ENCODE data around the gene CCNL1.

The CCNL1 gene

DNA sequence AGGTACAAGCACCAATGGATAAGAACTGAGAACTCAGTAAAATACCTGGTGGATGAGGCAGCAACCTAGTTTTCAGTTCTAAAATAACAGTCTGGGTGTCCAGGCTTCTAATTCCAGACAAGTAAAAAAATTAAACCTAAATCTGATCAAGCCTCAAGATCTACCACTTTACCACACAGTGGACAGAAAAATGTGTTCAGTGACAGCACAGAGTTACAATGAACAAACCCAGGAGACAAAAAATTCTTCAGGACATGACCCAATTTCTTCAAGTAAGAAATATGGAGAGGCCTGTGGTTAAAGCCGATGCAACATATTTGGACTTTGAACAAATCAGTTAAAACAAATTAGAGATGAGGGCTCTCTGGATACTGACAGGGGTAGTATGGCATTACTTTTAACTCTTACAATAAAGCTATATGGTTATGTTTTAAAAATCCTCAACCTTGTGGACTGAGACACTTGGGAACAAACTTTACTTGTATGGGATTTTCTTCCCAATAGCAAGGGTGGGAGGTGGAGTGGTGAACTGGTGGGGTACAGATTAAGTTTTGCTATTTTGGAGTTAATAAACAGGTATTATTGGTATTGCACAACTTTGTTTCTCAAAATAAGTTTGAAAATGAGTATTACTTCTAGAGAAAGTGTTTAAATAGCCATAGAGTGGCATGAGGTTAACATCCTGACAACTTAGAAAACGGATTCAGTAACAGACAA lies 14.2 kb downstream of the CCNL1 start:
- no peak for DNase-seq

DNA sequence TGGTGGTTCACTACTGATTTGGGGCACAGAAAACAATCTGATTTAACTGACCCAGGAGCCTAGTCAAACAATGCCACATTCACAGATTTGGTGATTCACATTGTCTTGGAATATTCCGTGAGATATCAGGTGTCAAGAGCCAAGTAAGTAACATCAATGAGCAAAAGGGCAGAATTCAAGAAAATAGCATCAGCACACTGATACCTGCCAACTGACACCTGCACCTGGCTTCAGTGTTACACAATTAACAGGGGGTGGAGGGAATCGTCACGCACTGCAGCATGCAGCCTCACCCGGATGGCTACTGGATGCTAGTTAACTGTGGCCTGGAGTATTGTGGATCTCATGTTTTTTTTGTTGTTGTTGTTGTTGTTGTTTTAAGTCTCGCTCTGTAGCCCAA lies 17.6 kb downstream of the CCNL1 start:
- no peak for DNase-seq

DNA sequence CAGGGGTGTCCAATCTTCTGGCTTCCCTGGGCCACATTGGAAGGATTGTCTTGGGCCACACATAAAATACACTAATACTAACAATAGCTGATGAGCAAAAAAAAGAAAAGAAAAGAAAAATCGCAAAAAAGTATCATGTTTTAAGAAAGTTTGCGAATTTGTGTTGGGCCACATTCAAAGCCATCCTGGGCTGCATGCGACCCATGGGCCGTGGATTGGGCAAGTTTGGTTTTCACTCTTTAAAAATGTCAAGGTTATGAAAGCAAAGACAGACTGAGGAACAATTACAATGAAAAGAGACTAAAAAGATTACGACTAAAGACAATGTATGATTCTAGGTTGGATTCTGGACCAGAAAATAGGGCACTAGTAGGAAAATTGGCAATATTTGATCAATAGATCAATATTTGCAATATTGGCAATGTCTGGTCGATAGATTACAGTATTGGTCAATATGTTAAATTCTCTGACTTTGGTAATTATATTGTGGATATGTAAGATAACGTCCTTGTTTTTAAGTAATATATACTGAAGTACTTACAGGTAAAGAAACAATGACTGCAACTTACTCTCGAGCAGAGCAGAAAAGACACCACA lies 19.9 kb downstream of the CCNL1 start:
- DNase-seq, result no peak

DNA sequence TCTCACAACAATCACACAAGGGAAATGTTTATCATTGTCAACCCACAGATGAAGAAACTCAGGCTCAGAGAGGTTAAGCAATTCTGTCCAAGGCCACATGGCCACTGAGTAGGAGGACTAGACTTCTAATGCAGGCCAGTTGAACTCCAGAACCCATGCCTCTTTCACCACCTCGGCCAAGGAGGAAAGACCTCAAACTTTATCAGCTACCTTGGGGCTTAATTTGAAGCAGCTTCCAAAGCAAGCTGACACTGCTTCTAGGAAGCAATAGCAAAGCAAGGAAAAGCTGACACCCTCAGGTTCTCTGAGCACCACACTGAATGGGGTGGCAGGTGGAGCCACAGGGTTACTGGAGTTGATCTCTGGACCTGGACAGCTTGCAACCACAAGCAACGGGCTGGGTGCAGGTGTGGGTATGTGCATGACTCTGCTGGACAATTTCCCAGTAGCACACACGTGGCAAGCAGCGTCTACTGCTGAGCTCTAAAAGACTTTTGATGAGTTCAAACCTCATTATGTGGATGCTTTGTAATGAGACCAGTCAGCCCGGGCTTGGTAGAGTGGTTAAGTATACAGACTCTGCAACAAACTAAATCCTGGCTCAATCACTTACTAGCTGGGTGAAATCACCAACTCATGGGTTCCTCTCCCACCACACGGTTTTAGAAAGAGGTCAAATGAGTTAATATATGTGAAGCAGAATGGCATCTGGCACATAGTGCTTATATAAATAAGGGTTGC lies 23.1 kb downstream of the CCNL1 start:
- DNase-seq, result no peak

DNA sequence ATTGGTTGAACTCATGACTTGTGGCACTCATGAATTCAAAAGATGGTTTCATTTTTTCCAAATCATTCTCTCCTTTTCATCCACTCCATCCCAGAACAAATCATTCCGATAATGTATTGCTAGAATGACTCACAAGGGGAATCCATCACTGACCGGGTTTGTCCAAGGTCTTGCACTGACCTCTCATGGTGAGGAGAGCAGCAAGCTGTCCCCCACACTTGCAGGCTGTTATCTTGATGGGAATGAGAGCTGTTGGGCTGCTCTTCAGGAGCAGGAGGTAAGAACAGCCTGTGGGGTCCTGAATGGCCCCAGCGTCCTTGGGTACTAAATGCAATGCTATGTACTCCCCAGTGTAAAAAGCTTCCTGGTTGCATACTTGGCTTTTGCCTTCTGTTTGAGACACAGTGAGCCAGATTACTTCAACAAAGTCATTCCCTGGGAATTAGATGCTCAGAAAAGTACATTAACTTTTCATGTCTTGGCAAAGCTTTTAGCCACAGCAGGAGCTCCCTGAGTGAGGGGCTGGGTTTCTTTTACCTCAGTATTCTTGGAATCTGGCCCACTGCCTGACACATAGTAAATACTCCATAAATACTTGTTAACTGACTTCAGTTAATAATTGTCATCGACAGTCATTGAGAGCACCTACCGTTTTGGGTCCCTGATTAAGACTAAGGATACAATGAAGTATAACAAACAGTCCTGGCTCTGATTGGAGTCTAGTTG lies 24.1 kb downstream of the CCNL1 start:
- no peak for DNase-seq

DNA sequence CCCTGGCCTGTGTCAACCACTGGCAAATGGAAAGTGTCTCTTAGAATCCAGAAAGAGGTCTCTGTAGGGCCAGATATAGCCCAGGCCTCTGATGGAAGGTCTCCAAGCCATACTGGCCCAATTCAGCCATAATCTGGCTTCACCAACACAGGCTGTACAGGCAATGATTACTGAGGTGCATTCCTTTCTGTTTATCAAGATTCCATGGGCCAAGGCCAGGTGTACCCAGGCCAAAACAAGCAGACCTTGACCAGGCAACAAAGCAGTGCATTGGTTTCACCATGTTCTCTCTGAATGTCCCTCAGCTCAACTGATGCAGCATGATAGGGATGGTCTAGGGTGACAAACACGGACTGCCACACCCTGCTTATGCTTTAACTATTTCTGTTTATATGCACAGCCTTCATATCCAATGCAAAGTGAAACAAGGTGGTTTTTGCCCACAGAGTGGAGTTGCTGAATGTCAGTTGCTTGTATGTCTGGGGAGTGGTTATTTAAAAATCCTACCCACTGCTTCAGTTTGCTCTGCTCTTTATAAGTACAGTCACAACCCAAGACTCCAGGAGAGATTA lies 25.2 kb downstream of the CCNL1 start:
- no peak for DNase-seq

DNA sequence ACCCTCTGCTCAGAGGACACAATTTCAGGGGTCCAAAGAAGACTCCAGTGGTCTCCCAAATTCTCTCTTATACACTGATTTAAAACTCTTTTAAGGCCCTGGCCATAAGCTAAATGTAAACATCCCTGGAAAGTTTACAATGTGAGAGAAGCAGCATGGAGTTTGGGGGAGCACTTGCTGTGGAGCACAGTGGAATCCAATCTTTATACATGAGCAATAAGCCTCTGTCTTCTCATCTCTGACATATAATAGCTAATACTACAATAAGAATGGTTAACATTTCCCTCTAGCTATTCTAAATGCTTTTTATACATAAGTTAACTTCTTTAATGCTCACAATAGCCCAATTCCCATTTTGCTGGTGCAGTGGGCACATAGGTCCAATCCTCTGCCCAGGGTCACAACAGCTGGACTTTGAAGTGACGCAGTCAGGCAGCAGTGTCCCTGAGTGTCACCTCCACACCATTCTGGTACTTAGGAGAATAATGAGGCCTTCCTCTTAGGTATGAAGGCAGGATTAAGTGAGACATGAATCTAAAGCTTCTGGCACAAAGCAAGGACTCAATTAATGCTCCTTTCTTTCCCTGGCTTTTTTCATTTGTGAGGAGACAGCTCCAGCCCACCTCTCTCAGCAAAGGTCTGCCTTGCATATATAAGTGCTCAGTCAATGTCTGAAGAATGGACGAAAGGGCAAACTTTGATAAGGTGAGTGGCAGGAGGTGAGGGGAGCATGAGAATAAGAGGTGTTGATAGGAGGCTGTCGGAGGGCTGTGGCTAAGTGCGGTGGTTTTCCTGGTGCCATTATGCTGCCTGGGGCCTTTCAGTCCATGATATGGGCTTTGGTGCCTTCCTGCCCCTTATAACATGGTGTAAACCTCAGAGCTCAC lies 26.3 kb downstream of the CCNL1 start:
- DNase-seq, result no peak

DNA sequence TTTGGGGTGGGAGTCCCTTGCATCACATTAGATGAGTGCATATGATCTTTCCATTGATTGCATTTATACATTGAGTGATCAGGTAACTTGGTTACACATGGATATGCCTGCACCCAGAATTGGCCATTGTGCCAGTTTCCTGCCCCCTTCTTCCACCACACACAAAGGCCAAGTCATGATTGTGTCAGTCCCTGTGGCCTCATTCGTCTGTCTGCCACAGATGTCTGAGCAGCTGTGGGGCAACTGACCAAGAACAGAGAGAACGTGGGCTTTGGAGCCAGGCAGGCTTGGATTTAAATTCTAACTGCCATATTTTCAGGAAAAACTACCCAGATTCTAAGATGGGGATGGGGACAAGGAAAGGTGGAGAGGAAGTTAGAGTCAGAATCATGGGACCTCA lies 27.0 kb downstream of the CCNL1 start:
- DNase-seq, result no peak

DNA sequence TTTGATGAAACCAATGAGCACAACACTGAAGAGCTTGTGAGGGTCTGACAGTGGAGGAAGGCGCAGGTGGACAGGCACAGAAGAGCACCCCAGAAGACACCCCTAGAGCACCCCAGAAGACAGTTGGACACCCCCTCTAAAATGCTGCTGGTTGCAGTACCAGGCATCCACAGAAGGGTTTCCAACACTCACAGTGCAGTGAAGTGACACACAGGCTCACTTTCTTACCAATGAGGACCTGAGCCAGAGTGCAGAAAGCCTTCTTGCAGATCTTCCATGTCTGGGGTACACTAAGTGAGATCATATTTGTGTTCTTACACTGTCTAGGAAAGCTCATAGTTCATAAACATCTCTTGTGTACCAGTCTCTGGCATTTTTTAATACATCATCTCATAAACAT lies 27.6 kb downstream of the CCNL1 start:
- no peak for DNase-seq

DNA sequence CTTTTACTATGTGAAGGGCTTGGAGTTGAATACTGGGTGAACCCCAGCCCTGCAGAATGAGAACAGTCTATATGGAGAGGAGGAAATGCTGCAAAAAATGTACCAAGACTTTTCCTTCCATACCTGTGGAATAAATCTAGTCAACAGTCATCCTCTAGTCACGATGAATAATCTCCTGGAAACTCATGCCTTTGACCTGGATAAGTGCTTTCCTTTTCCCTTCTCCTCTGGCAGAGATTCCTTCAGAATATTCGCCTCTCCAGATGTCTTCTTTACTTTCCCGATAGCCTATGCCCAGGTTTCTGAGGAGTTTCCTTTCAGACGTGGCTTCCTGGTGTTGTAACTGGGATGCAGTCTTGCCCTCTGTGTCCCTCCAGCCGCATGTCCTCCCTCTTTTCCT lies 28.1 kb downstream of the CCNL1 start:
- DNase-seq, result no peak

DNA sequence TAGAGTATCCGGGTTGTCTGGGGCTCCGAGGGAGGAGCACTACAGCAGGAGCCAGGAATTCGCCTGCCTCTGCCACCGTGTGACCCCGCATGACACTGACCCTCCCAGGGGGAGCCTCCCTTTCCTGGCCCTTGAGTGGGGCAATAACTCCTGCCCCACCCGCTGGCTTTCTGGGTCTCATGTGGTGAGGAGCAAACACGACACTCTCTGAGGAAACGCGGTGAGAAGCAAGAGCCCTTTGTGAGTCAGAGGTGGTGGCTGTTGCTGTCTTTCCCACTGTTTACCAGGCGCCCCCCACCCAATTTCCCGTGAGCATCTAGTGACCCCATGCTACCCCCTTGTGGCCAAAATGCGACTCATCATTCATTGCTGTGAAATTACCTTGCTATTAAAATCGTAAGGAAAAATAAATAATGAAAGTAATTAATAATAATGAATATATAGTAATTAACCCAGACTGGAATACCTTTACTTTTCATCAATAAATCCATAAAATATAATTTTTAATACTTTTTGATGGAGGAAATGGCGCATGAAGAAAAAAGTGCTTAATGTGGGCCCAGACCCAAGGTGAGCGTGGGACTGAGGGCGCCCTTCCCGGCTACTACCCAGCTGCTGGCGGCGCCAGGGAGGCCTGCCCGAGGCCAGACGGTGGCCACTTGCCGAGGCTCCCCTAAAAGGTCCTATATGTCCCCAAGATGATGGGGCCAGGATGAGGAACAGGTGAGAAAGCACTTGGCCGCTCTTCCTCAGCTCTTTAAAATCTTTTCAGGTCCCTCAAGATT lies 29.3 kb downstream of the CCNL1 start:
- DNase-seq, result no peak

DNA sequence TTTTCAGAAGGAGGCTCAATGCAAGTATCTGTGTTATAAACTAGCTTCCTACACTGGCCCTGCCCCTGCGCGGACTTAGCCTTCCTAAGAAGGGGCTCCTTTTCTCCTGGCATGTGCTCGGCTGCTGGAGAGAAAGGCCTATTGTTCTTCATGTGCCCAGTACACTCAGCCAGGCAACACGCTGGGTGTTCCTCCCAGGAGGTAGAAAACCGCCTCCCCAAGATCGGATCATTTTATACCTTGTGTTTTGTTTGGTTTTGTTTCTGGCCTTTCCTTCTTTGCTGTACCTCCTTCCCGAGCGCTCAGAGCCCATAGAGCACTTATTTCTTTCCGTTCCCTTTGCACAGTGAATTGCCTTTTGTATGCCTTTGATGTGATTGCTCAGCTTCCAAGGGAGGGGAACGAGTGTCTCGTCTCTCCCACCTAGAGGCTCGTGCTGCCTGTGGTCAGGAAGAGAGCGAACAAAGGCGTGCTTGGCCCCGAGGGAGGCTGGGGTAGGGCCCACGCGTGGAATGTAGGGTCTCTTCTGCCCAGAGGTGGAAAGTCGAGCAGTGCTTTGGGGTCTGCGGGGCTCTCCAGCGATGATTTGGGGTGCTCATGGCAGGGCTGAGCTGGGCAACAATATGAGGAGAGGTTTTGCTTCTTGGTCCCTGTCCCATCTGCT lies 30.0 kb downstream of the CCNL1 start:
- DNase-seq, result no peak

DNA sequence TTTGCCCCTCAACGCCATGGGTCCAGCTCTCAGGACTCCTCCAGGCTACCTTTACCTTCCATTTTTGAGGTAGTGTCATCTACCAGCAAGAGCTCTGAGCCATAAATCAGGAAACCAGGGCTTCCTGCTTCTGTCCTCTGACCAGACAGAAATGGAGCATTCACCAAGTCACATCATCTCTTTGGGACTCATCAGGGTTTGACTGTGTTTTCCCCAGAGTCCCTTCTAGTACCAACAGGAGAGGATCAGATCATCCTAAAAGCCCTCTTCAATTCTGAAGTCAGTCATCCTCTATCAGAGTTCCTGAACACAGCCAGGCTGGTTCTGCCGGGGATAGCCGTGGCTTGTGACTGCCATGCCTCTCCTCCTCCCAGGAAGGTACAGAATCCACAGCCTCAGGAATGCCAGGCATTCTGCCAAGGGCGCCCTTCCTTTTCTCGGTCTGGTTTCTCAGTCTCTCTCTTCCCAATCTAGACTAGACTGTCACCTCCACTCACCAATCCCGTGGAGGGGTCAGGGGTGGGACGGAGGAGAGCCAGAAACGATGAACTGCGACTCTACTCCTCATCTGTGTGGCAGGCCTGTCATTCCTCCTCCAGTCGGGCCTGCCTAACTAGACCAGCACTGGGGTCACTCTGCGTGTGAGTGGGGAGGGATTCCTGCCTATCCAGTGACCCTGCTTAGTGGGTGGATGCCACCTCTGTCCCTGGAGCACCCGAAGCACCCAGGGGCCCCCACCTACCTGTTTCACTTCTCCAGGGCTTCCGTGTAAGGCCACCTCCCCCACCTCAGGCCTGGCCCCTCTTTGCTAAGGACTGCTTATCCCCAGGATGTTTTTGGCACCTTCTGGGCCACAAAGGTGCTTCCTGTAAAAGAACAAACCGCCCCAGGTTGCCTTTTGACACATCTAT lies 30.9 kb downstream of the CCNL1 start:
- no peak for DNase-seq

DNA sequence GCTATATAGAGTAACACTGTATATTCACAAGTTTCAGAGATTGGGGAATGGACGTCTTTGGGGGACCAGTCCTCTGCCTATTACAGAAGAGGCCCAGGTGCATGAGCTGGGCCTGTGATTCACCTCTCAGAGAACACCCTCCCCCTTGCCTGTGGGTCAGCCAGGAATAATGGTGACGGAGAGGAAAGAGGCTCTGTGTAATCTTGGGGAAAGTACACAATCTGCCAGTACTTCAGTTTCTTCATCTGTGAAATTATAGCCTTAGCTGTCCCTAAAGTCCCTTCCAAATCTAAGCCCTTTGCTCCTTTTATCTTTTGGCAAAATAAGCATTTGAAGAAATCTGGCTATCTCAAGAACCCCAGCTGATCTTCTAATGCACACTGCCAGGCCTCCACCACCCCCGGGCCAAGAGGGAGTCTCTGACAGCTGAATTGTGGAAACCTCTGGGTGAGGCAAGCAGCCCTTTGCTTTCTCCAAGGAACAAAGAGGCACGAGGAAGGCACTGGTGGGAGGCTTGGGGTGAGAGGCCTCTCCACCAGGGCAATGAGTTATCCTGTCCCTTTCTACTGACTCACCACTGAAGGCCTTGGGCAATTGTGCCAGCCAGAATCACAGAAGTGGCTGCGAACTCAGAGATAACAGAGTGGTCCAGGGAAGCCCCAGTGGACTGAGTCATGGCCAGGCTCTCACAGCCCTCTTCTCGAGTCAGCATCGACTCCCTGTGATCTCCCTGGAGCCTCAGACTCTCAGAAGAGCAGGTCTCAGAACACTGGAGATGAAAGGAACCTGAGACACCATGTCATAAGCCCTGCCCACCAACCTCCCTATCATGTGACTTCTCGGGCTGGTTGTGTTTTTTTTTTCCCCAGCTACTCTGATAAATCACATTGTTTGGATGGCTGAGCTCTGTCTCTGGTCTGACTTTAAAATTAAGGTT lies 31.8 kb downstream of the CCNL1 start:
- DNase-seq, result no peak

DNA sequence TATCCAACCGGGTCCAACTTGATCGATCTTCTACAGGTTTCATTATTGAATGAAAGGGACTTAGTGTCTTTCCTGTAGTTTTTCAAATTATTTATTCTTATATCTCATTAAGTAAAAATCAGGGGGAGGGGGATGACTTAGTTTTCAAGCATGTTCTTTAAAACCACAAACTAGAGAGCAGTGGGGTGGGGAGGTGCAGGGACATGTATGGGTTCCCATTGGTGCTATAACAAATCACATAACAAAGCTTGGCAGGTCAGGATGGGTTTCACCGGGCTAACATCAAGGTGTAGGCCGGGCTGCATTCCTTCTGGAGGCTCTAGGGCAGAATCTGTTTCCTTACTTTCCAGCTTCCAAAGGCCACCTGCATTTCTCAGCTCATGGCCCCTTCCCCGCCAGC lies 32.7 kb downstream of the CCNL1 start:
- DNase-seq, result no peak

DNA sequence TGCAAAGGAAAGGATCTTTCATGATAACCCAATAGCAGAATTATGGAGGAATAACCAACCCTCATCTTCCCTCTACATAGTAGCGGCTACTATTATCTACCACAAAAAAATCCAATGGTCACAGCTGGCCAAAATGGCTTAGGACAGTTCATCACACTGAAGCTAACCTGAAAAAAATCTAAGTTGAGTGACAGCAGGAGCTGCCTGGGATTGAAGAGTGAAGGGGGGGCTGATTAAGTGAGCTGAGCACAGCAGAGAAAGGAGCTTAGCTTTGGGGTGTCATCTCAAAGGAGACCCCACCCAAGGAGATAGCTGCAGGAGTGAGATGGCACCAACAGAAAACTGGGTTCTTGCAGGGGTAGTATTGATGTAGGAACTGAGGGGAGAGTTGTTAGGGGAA lies 33.6 kb downstream of the CCNL1 start:
- no peak for DNase-seq

DNA sequence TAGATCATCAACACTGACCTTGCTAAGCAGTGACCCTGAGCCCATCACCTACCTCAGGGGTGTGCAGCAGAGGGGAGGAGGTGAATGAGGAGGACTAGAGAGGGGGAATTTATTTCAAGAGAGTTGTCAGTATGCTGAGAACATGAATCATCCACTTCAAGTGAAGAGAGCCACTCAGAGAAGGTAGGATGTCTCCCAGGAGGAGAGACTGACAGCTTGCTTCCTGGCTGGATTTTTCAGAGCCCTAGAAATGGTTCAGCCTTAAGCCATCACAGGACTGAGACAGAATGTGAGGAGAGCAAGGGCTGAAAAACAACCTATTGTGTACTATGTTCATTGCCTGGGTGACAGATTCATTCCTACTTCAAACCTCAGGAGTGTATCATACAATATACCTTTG lies 34.8 kb downstream of the CCNL1 start:
- no peak for DNase-seq

DNA sequence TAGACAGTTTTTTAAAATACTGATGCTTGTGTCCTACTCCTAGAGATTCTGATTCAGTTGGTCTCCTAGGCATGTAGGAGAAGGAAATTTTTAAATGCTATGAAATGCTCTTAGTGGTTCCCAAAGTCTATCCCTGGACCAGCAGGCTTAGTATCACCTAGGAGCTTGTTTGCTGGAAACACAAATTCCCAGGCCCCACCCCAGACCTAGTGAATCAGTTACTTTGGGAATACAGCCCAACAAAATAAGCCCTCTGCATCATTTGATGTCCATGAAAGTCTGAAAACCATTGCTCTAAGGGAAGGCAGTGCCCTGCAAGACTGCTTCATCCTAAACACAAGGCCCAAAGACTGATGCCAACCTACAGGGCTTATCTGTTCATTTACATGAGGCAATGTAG lies 36.3 kb downstream of the CCNL1 start:
- DNase-seq, result no peak
